Bronchial epithelial cell (primary cell): Measurements from ENCODE around the gene DSCAML1. TPM values are rescaled to one million over a fixed set of nuclear protein-coding genes. Genes with fewer than 3 reads are reported as not detected.

Experiments
- DNase-seq: peaks from one replicate; pipeline ENCODE4 v3.0.0-alpha.2; 2010; ENCODE audit warnings: low read depth
- FAIRE-seq: peaks from 2 replicates; lab custom pipeline; 2011; peaks lifted over from hg19 to GRCh38; lab: Jason Lieb, UNC
- H3K27me3 ChIP-seq: 2 replicates; pipeline ENCODE4 v1.5.1; 2011; ENCODE audit warnings: low read length; ENCODE audit not compliant: control insufficient read depth, insufficient read depth
- H3K36me3 ChIP-seq: 2 replicates; pipeline ENCODE4 v1.5.1; 2011; ENCODE audit warnings: low read length; ENCODE audit not compliant: control insufficient read depth, insufficient read depth
- H3K4me3 ChIP-seq: 2 replicates; pipeline ENCODE4 v1.5.1; 2011; ENCODE audit warnings: mild to moderate bottlenecking, low read depth, low read length, control low read depth
- total RNA-seq: library from RNA; depleted of rRNA; stranded (reverse); fragments of >200 nt; gene quantifications from 2 replicates; pipeline ENCODE4 v1.2.1, GENCODE V29; 2014
- TF ChIP-seq, protein P1 (sequence below): IDR thresholded peaks from 2 replicates; pipeline ENCODE4 v1.5.1; 2011; ENCODE audit warnings: mild to moderate bottlenecking, moderate library complexity, low read length, control low read depth, inconsistent platforms; ENCODE audit not compliant: insufficient read depth, severe bottlenecking

Gene DSCAML1
- total RNA-seq, 1 donor from 2014 or later = under 0.01 TPM

- Histone ChIP-seq H3K4me3 (no peak overlapping the region), H3K27me3 (peaks cover 14% of the 10 kb centered on the region), H3K36me3 (no peaks in the 10 kb centered on the region)
- FAIRE-seq = no peak
- no peak for DNase-seq
- TF ChIP-seq, protein P1, sequence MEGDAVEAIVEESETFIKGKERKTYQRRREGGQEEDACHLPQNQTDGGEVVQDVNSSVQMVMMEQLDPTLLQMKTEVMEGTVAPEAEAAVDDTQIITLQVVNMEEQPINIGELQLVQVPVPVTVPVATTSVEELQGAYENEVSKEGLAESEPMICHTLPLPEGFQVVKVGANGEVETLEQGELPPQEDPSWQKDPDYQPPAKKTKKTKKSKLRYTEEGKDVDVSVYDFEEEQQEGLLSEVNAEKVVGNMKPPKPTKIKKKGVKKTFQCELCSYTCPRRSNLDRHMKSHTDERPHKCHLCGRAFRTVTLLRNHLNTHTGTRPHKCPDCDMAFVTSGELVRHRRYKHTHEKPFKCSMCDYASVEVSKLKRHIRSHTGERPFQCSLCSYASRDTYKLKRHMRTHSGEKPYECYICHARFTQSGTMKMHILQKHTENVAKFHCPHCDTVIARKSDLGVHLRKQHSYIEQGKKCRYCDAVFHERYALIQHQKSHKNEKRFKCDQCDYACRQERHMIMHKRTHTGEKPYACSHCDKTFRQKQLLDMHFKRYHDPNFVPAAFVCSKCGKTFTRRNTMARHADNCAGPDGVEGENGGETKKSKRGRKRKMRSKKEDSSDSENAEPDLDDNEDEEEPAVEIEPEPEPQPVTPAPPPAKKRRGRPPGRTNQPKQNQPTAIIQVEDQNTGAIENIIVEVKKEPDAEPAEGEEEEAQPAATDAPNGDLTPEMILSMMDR = no peak
Observed at GRCh38 chr11:117444711-117445658, 352.0 kb downstream of the DSCAML1 start.

DNA sequence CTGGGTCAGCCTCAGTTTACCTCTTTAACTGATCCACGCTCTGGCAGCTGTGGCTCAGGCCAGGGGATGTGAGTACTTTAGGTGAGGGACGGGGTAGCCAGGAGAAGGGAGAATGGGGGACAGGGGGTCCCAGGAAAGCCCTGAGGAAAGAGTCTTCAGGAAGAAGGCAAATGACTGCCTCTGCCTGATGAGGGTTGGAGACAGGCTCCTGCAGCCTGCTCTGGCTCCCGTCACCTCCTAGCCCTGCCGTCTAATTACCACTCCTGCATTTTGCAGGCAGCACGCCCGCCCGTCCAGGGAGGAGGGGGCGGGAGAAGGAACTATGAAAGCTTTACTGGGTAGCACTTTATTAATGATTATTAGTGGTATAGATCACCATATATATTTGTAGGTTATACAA, 352.8 kb downstream of the DSCAML1 start:
- DNase-seq (no peak), FAIRE-seq (no peak)
- TF ChIP-seq, protein P1 = no peak
- H3K36me3 ChIP-seq = no peaks in the 10 kb centered on the region
- H3K27me3 ChIP-seq = peaks cover 14% of the 10 kb centered on the region
- H3K4me3 ChIP-seq = no peak overlapping the region

DNA sequence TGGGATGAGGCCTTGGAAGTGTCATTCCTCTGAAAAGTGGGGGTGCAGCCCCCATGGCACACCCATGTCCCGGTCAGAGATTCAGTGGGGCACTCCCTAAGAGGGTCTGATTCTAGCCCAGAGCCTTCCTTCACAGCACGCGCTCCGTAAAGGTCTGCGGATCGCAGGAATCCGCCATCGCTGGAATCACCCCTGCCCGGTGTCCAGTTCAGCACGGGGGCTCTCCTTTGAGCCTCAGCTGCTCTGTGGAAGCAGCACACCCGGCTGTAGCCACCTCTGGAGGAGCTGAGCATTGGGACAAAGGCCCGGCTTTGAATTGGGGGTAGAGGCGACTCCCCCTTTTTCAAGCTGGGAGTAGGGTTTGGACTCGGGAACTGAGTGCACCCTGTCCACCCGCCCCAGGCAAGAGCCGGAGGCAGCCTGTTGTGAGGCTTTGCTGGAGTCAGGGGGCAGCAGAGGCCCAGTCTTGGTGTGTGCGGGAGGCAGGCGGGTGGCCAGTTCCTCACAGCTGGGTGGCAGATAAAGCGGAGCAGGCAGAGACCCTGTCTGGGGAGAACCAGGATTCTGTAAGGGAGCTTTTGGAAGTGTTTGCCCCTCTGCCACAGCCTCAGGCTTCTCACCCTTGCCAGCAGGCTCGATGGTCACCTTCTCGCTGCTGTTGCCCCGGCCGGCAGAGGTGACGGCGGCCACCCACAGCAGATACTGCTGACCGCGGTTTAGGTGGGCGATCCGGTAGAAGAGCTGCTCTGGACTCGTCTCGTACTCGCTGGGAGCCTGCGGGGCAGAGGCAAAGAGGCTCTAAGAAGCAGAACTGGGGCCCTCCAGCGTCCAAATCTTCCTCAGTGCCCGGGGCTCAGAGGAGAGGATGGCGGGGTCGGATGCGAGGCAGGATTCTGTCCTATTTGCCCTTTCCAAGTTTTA, 353.5 kb downstream of the DSCAML1 start:
- Histone ChIP-seq H3K36me3 (no peaks in the 10 kb centered on the region), H3K4me3 (no peak overlapping the region), H3K27me3 (peaks cover 14% of the 10 kb centered on the region)
- FAIRE-seq (no peak), DNase-seq (no peak)
- TF ChIP-seq, protein P1 = peak; percentile 25

DNA sequence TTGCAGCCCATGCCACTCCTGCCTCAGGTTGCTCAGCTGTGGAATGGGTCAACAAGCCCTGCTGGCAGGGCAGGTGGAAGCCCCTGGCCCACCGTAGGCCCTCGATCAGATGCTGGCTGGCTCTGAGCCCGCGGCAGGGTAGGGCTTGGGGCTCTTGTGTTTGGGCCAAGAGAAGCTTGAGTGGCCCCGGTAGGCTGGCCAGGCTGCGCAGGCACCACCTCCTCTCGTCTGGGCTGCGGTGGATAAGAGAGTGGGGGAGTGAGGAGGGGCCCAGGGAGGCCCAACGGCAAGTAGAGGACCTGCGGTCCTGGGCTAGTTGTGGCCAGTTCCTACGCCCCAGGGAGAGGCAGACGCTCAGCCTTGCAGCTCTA, 354.2 kb downstream of the DSCAML1 start:
- Histone ChIP-seq H3K4me3 (no peak overlapping the region), H3K36me3 (no peaks in the 10 kb centered on the region), H3K27me3 (peaks cover 14% of the 10 kb centered on the region)
- no peak for FAIRE-seq
- TF ChIP-seq, protein P1 = no peak
- no peak for DNase-seq

GRCh38 chr11:117442049-117442868, 354.8 kb downstream of the DSCAML1 start:
- FAIRE-seq = no peak
- H3K27me3 ChIP-seq = peaks cover 16% of the 10 kb centered on the region

More at GRCh38 chr11:117442049-117442868, 354.8 kb downstream of the DSCAML1 start:
- no peak for DNase-seq
- TF ChIP-seq, protein P1 = no peak
- Histone ChIP-seq H3K36me3 (no peaks in the 10 kb centered on the region), H3K4me3 (no peak overlapping the region)
